ENCODE data around the gene NLRP3.

- TF ChIP-seq CTCF (IDR thresholded peaks at IDR 0.05; ENCODE audit: poor library complexity) (peak; percentile 67), EZH2 (IDR thresholded peaks at IDR 0.05; ENCODE audit: borderline replicate concordance) (no peak)
Observed at GRCh38 chr1:247487057-247487456, 71.1 kb downstream of the NLRP3 start.
